ENCODE data around the gene SLC6A16.

GRCh38 chr19:49362929-49363267, 37.9 kb upstream of the SLC6A16 start:
- no peak for TF ChIP-seq CTCF (IDR thresholded peaks at IDR 0.05)
- TF ChIP-seq POLR2A (IDR thresholded peaks at IDR 0.05), result no peak
